H1 (cell line): Measurements from ENCODE around the gene KBTBD12. TPM values are rescaled to one million over a fixed set of nuclear protein-coding genes. Genes with fewer than 3 reads are reported as not detected.

Experiments used
- CTCF ChIA-PET: fragments of 300-600 bp; sonication (Branson Sonifier 250); formaldehyde crosslinking; loops from one replicate; lab custom pipeline; 2021; ENCODE audit not compliant: partially characterized antibody; lab: Charles Lee
- POLR2A ChIA-PET: fragments of 300-600 bp; sonication (Branson Sonifier 250); formaldehyde crosslinking; loops from one replicate; lab custom pipeline; 2021; ENCODE audit warnings: inconsistent platforms; ENCODE audit not compliant: partially characterized antibody; lab: Charles Lee
- DNase-seq, 2 experiments: peaks; one replicate each; pipeline versions ENCODE4 v3.0.0 to v3.0.0-alpha.2; 2010 to 2022; ENCODE audit warnings: low spot score in 2 of 2, low read depth in 1 of 2, mixed read lengths in 1 of 2
- FAIRE-seq: peaks from 2 replicates; lab custom pipeline; 2011; peaks lifted over from hg19 to GRCh38; lab: Jason Lieb, UNC
- H2AFZ ChIP-seq: 2 replicates; pipeline ENCODE4 v1.8.1; 2012; ENCODE audit warnings: low read length, inconsistent platforms
- H2AK5ac ChIP-seq: 2 replicates; pipeline ENCODE4 v1.6.1; 2013; ENCODE audit warnings: low read depth, low read length
- H2BK120ac ChIP-seq: replicated peaks from 2 replicates; pipeline ENCODE3; 2013; ENCODE audit warnings: low read depth, low read length, inconsistent platforms
- H2BK12ac ChIP-seq: 2 replicates; pipeline ENCODE4 v1.6.1; 2013; ENCODE audit warnings: low read depth, low read length
- H2BK15ac ChIP-seq: 2 replicates; pipeline ENCODE4 v1.6.1; 2013; ENCODE audit warnings: low read length
- H2BK20ac ChIP-seq: 2 replicates; pipeline ENCODE4 v1.6.1; 2013; ENCODE audit warnings: low read length
- H2BK5ac ChIP-seq: 2 replicates; pipeline ENCODE4 v1.6.1; 2013; ENCODE audit warnings: low read depth, low read length
- H3K14ac ChIP-seq: 2 replicates; pipeline ENCODE4 v1.6.1; 2013; ENCODE audit warnings: inconsistent platforms; ENCODE audit not compliant: insufficient read length
- H3K18ac ChIP-seq: 2 replicates; pipeline ENCODE4 v1.6.1; 2013; ENCODE audit warnings: low read length; ENCODE audit errors: extremely low read depth
- H3K23ac ChIP-seq: 2 replicates; pipeline ENCODE4 v1.6.1; 2013; ENCODE audit warnings: inconsistent platforms; ENCODE audit not compliant: insufficient read length
- H3K23me2 ChIP-seq: 2 replicates; pipeline ENCODE4 v1.6.1; 2013; ENCODE audit warnings: low read depth, low read length
- H3K27ac ChIP-seq: 2 replicates; pipeline ENCODE4 v1.6.1; 2011; ENCODE audit warnings: low read depth, low read length, inconsistent platforms
- H3K27me3 ChIP-seq, 4 experiments: replicated peaks in 1 of 4; 1 replicate in 1 of 4; 2 replicates in 3 of 4; pipeline versions ENCODE4 v1.6.1 to v1.8.1; 2011 to 2013; ENCODE audit warnings: low read length in 3 of 4, mild to moderate bottlenecking in 3 of 4, inconsistent platforms in 2 of 4, mixed read lengths in 2 of 4, moderate library complexity in 1 of 4; ENCODE audit not compliant: control insufficient read depth in 3 of 4, insufficient read depth in 3 of 4; ENCODE audit errors: extremely low read depth in 1 of 4
- H3K36me3 ChIP-seq, 4 experiments: 2 replicates each; pipeline versions ENCODE4 v1.6.1 to v1.8.1; 2011 to 2013; ENCODE audit warnings: mild to moderate bottlenecking in 4 of 4, low read length in 3 of 4, moderate library complexity in 2 of 4, control low read depth in 1 of 4, inconsistent platforms in 1 of 4; ENCODE audit not compliant: insufficient read depth in 4 of 4, control insufficient read depth in 2 of 4
- H3K4ac ChIP-seq: replicated peaks from 2 replicates; pipeline ENCODE3; 2013; ENCODE audit warnings: low read length, low read depth, mixed read lengths, inconsistent platforms; ENCODE audit not compliant: insufficient read length
- H3K4me1 ChIP-seq, 4 experiments: replicated peaks in 1 of 4; 1 replicate in 1 of 4; 2 replicates in 3 of 4; pipeline versions ENCODE4 v1.6.1 to v1.8.1; 2011 to 2013; ENCODE audit warnings: low read length in 3 of 4, inconsistent platforms in 2 of 4, mixed read lengths in 1 of 4; ENCODE audit not compliant: insufficient read depth in 4 of 4, control insufficient read depth in 3 of 4
- H3K4me2 ChIP-seq, 2 experiments: 2 replicates each; pipeline versions ENCODE4 v1.6.1 to v1.8.1; 2011 to 2013; ENCODE audit warnings: low read depth in 2 of 2, low read length in 2 of 2, control low read depth in 1 of 2, inconsistent platforms in 1 of 2, mild to moderate bottlenecking in 1 of 2; ENCODE audit not compliant: insufficient read depth in 1 of 2
- H3K4me3 ChIP-seq, 4 experiments: fragments of 200-600, 300-600 bp in 1 of 4; sonication (generic), shearing (Covaris generic), sonication (Bioruptor Twin) in 1 of 4; 2 replicates each; pipeline versions ENCODE4 v1.5.1 to v1.8.1; 2011 to 2016; ENCODE audit warnings: low read length in 4 of 4, low read depth in 3 of 4, control low read depth in 2 of 4, inconsistent platforms in 2 of 4, mild to moderate bottlenecking in 2 of 4, mixed read lengths in 1 of 4, moderate library complexity in 1 of 4; ENCODE audit not compliant: insufficient read depth in 2 of 4; ENCODE audit errors: extremely low read depth in 1 of 4
- H3K56ac ChIP-seq: replicated peaks from 2 replicates; pipeline ENCODE3; 2013; ENCODE audit warnings: low read depth, mild to moderate bottlenecking, mixed read lengths, low read length, inconsistent platforms; ENCODE audit not compliant: insufficient read length
- H3K79me1 ChIP-seq: 2 replicates; pipeline ENCODE4 v1.6.1; 2013; ENCODE audit warnings: low read depth, low read length, control low read depth
- H3K79me2 ChIP-seq, 2 experiments: 2 replicates each; pipeline versions ENCODE4 v1.6.1 to v1.8.1; 2012 to 2013; ENCODE audit warnings: low read length in 2 of 2, mild to moderate bottlenecking in 2 of 2, inconsistent platforms in 1 of 2; ENCODE audit not compliant: insufficient read depth in 2 of 2, control insufficient read depth in 1 of 2
- H3K9ac ChIP-seq, 4 experiments: replicated peaks in 1 of 4; 1 replicate in 1 of 4; 2 replicates in 3 of 4; pipeline versions ENCODE4 v1.6.1 to v1.8.1; 2011 to 2013; ENCODE audit warnings: low read depth in 3 of 4, low read length in 3 of 4, control low read depth in 2 of 4, mild to moderate bottlenecking in 2 of 4, moderate library complexity in 2 of 4, inconsistent platforms in 1 of 4; ENCODE audit errors: extremely low read depth in 1 of 4
- H3K9me3 ChIP-seq, 2 experiments: 2 replicates each; pipeline versions ENCODE4 v1.6.1 to v1.8.1; 2012 to 2013; ENCODE audit warnings: mild to moderate bottlenecking in 2 of 2, moderate library complexity in 2 of 2, control low read depth in 1 of 2, inconsistent platforms in 1 of 2, low read depth in 1 of 2, low read length in 1 of 2, mixed read lengths in 1 of 2; ENCODE audit not compliant: insufficient read depth in 2 of 2
- H4K20me1 ChIP-seq, 2 experiments: replicated peaks in 1 of 2; 2 replicates each; pipeline versions ENCODE3 to v1.8.1; 2011 to 2013; ENCODE audit warnings: inconsistent platforms in 2 of 2, low read length in 2 of 2, mild to moderate bottlenecking in 1 of 2; ENCODE audit not compliant: insufficient read depth in 2 of 2, control insufficient read depth in 1 of 2
- H4K5ac ChIP-seq: 2 replicates; pipeline ENCODE4 v1.6.1; 2013; ENCODE audit warnings: low read length, low read depth, mixed read lengths, inconsistent platforms; ENCODE audit not compliant: insufficient read length
- H4K8ac ChIP-seq: 2 replicates; pipeline ENCODE4 v1.8.0; 2013; ENCODE audit warnings: mild to moderate bottlenecking, moderate library complexity, low read length, inconsistent platforms; ENCODE audit not compliant: insufficient read depth; ENCODE audit errors: extremely low read depth
- H4K91ac ChIP-seq: replicated peaks from 2 replicates; pipeline ENCODE3; 2013; ENCODE audit warnings: low read length, mixed read lengths, inconsistent platforms; ENCODE audit not compliant: insufficient read length
- ATF2 ChIP-seq: IDR thresholded peaks from 2 replicates; pipeline ENCODE4 v1.6.1; 2012; ENCODE audit warnings: low read length, inconsistent platforms
- BRCA1 ChIP-seq: IDR thresholded peaks from 2 replicates; pipeline ENCODE4 v1.6.1; 2012; ENCODE audit warnings: low read depth, low read length, improper control_type of control experiment
- EZH2 ChIP-seq: fragments of 200-600 bp; sonication (generic); IDR thresholded peaks from 2 replicates; pipeline ENCODE4 v1.7.1; 2012; ENCODE audit warnings: low read depth, mild to moderate bottlenecking, moderate library complexity, low read length, inconsistent platforms; ENCODE audit not compliant: severe bottlenecking
- HDAC6 ChIP-seq: IDR thresholded peaks from one replicate; pipeline ENCODE4 v1.7.1; 2012; ENCODE audit warnings: low read depth, mild to moderate bottlenecking, inconsistent platforms, low read length, moderate library complexity
- JUN ChIP-seq: IDR thresholded peaks from 2 replicates; pipeline ENCODE4 v1.6.1; 2011; ENCODE audit warnings: low read depth, mild to moderate bottlenecking, improper control_type of control experiment, low read length
- RNF2 ChIP-seq: fragments of 200-900, 300-1000 bp; sonication (generic); IDR thresholded peaks from 2 replicates; pipeline ENCODE4 v1.7.1; 2016; ENCODE audit warnings: borderline replicate concordance, low read depth, mild to moderate bottlenecking, antibody characterized with exemption, low read length; ENCODE audit not compliant: poor library complexity, severe bottlenecking; ENCODE audit errors: missing control alignments
- SIX5 ChIP-seq: IDR thresholded peaks from 2 replicates; pipeline ENCODE4 v1.6.1; 2011; ENCODE audit warnings: mild to moderate bottlenecking, low read depth, low read length
- TEAD4 ChIP-seq: IDR thresholded peaks from 2 replicates; pipeline ENCODE4 v1.6.1; 2012; ENCODE audit warnings: low read depth, low read length, inconsistent platforms, mixed read lengths
- ZNF274 ChIP-seq: IDR thresholded peaks from 2 replicates; pipeline ENCODE4 v1.7.0; 2012; ENCODE audit warnings: low read length, borderline replicate concordance; ENCODE audit errors: extremely low read depth
- whole genome bisulfite sequencing, 2 experiments: shearing (Covaris generic) in 1 of 2; methylation state at CpG; one replicate each; pipeline versions ENCODE4 v1.1.6 to v1.1.7; 2013 to 2015; ENCODE audit warnings: low lambda C conversion rate in 2 of 2, mixed read lengths in 2 of 2, inconsistent platforms in 1 of 2, low coverage in 1 of 2, missing lambda C conversion rate in 1 of 2; ENCODE audit not compliant: insufficient replicate concordance in 2 of 2, insufficient coverage in 1 of 2, insufficient read length in 1 of 2; ENCODE audit errors: extremely low coverage in 1 of 2, missing lambda C conversion rate in 1 of 2; 5-methylcytosine and 5-hydroxymethylcytosine counted together
- polyA plus RNA-seq, 7 experiments: library from polyadenylated mRNA; depleted of rRNA in 3 of 7; stranded (reverse) in 5 of 7; unstranded in 2 of 7; fragments of >200 nt in 5 of 7; fragments of 200-250 nt in 2 of 7; gene quantifications; 1 replicate in 5 of 7; 2 replicates in 1 of 7; 4 replicates in 1 of 7; pipeline versions ENCODE4 v1.2.1 to v1.2.3, GENCODE V29; 2011 to 2013; ENCODE audit warnings: missing spikeins in 2 of 7, mixed read lengths in 2 of 7
- total RNA-seq: library from RNA; stranded (reverse); fragmentation: NEBNext Ultra II Directional; extraction: Animal tissue kit (Norgen Biotek cat#: 25700); gene quantifications from 2 replicates; pipeline ENCODE4 v1.2.1, GENCODE V29; 2021

Gene KBTBD12
- total and polyA plus RNA-seq, 2 of the 8 experiments (the other 6 are each of a cell fraction or from before 2014, with no cell fraction given): 0.33 to 0.63 TPM

GRCh38 chr3:127940116-127940515, 25.1 kb downstream of the KBTBD12 start:
- TF ChIP-seq BRCA1 (no peak), ATF2 (no peak), HDAC6 (no peak), JUN (no peak), TEAD4 (no peak), ZNF274 (no peak), RNF2 (no peak), EZH2 (no peak), SIX5 (no peak)
- Histone ChIP-seq H3K79me1 (no peaks in the 10 kb centered on the region), H3K27me3 (no peaks in the 10 kb centered on the region), H3K14ac (no peak overlapping the region), H4K8ac (no peak overlapping the region), H3K4me3 (no peak overlapping the region), H3K4ac (no peak overlapping the region), H3K27ac (no peak overlapping the region), H3K23me2 (no peaks in the 10 kb centered on the region), H3K4me2 (no peak overlapping the region), H2BK15ac (no peak overlapping the region), H2BK120ac (no peak overlapping the region), H3K36me3 (no peaks in the 10 kb centered on the region), H3K4me1 (no peaks in the 10 kb centered on the region), H2AFZ (no peak overlapping the region), H3K9me3 (peaks cover 0 to 4% of the 10 kb centered on the region in 2 experiments; a peak in 1 of 4 replicates), H3K79me2 (no peaks in the 10 kb centered on the region), H3K18ac (no peak overlapping the region), H3K23ac (no peak overlapping the region), H2AK5ac (no peak overlapping the region), H2BK20ac (no peak overlapping the region), H4K20me1 (no peaks in the 10 kb centered on the region), H4K5ac (no peak overlapping the region), H3K56ac (no peak overlapping the region), H4K91ac (no peak overlapping the region), H2BK12ac (no peak overlapping the region), H3K9ac (no peak overlapping the region), H2BK5ac (no peak overlapping the region)
- ChIA-PET POLR2A (no interaction called here), CTCF (no interaction called here)
- WGBS, 2 experiments: 82% methylated on average over 2 of the region's 2 CpGs; no CpG with 5 or more reads in 1 of the 2 experiments
- DNase-seq: no peak
- FAIRE-seq: no peak
